ENCODE measurements around the gene ACTRT3. TPM values are rescaled to one million over a fixed set of nuclear protein-coding genes. Genes with fewer than 3 reads are reported as not detected.

ACTRT3 gene
- total and polyA plus RNA-seq, 2 of the 13 experiments (the other 11 are each of a cell fraction or from before 2014, with no cell fraction given), result 0.42 to 0.97 TPM

DNA sequence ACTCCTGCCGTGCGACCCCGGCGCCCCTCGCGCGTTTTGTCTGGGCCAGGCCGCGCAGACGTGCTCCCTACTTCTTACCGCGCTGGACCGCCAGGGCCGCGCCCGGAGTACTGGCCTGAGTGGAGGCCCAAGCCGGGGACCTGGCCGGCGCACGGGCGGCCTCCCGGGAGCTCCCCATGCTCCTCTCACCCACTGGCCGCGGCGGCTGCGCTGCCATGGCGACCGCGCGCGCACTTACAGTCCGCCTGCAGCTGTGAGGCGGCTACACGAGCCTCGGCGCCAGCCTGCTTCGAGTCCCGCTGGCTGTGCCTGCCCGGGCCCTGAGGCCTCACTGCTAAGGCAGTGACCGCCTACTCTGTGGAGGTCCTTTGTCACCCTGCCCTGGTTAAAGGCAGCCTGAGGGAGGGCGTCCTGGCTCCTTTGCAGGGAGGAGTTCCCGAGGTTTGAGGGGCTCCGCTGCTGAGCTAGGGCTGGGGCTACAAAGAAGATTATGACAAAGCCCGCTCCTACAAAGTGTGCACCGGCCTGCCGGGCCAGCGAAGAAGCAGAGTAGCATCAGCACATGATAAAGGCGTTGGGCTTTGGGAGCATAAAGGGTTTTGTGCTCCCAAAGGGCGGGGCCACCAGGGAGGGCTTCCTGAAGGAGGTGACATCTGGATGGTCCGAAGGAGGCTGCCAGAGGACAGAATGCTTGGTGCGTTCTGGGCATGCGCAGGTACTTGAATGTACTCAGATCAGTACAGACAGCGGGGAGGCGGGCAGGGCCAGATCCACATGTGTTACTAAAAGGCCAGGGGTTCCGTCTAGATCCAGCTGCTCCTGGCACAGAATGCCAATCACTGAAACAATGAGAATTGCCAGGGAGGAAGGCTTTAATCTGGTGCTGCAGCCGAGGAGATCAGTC lies 43.2 kb upstream of the ACTRT3 start, which contains the start of the genes LRRC34 and LRRIQ4 (continued):
- TF ChIP-seq, protein P1, sequence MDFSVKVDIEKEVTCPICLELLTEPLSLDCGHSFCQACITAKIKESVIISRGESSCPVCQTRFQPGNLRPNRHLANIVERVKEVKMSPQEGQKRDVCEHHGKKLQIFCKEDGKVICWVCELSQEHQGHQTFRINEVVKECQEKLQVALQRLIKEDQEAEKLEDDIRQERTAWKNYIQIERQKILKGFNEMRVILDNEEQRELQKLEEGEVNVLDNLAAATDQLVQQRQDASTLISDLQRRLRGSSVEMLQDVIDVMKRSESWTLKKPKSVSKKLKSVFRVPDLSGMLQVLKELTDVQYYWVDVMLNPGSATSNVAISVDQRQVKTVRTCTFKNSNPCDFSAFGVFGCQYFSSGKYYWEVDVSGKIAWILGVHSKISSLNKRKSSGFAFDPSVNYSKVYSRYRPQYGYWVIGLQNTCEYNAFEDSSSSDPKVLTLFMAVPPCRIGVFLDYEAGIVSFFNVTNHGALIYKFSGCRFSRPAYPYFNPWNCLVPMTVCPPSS (IDR thresholded peaks at IDR 0.05), result no peak
- TF ChIP-seq IRX3 (CRISPR knock-in tag; IDR thresholded peaks at IDR 0.05; ENCODE audit: borderline replicate concordance, low read depth), result no peak
- TF ChIP-seq TMF1 (CRISPR knock-in tag; IDR thresholded peaks at IDR 0.05; ENCODE audit: low read depth), result no peak
- TF ChIP-seq SRSF4 (IDR thresholded peaks at IDR 0.05; ENCODE audit: low read depth, low read length, poor library complexity, severe bottlenecking), result no peak
- TF ChIP-seq ZFP36L1 (CRISPR knock-in tag; IDR thresholded peaks at IDR 0.05), result no peak
- no peak for TF ChIP-seq MED8 (CRISPR knock-in tag; IDR thresholded peaks at IDR 0.05; ENCODE audit: insufficient replicate concordance)
- TF ChIP-seq TBX2 (CRISPR knock-in tag; IDR thresholded peaks at IDR 0.05; ENCODE audit: borderline replicate concordance), result no peak
- TF ChIP-seq, protein P2, sequence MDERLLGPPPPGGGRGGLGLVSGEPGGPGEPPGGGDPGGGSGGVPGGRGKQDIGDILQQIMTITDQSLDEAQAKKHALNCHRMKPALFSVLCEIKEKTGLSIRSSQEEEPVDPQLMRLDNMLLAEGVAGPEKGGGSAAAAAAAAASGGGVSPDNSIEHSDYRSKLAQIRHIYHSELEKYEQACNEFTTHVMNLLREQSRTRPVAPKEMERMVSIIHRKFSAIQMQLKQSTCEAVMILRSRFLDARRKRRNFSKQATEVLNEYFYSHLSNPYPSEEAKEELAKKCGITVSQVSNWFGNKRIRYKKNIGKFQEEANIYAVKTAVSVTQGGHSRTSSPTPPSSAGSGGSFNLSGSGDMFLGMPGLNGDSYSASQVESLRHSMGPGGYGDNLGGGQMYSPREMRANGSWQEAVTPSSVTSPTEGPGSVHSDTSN (CRISPR knock-in tag; IDR thresholded peaks at IDR 0.05), result no peak
- TF ChIP-seq RAD51 (IDR thresholded peaks at IDR 0.05; ENCODE audit: borderline replicate concordance), result no peak
- TF ChIP-seq, protein P3, sequence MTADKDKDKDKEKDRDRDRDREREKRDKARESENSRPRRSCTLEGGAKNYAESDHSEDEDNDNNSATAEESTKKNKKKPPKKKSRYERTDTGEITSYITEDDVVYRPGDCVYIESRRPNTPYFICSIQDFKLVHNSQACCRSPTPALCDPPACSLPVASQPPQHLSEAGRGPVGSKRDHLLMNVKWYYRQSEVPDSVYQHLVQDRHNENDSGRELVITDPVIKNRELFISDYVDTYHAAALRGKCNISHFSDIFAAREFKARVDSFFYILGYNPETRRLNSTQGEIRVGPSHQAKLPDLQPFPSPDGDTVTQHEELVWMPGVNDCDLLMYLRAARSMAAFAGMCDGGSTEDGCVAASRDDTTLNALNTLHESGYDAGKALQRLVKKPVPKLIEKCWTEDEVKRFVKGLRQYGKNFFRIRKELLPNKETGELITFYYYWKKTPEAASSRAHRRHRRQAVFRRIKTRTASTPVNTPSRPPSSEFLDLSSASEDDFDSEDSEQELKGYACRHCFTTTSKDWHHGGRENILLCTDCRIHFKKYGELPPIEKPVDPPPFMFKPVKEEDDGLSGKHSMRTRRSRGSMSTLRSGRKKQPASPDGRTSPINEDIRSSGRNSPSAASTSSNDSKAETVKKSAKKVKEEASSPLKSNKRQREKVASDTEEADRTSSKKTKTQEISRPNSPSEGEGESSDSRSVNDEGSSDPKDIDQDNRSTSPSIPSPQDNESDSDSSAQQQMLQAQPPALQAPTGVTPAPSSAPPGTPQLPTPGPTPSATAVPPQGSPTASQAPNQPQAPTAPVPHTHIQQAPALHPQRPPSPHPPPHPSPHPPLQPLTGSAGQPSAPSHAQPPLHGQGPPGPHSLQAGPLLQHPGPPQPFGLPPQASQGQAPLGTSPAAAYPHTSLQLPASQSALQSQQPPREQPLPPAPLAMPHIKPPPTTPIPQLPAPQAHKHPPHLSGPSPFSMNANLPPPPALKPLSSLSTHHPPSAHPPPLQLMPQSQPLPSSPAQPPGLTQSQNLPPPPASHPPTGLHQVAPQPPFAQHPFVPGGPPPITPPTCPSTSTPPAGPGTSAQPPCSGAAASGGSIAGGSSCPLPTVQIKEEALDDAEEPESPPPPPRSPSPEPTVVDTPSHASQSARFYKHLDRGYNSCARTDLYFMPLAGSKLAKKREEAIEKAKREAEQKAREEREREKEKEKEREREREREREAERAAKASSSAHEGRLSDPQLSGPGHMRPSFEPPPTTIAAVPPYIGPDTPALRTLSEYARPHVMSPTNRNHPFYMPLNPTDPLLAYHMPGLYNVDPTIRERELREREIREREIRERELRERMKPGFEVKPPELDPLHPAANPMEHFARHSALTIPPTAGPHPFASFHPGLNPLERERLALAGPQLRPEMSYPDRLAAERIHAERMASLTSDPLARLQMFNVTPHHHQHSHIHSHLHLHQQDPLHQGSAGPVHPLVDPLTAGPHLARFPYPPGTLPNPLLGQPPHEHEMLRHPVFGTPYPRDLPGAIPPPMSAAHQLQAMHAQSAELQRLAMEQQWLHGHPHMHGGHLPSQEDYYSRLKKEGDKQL (CRISPR knock-in tag; IDR thresholded peaks at IDR 0.05; ENCODE audit: low read depth), result no peak
- peak; percentile 62 for TF ChIP-seq RFX3 (CRISPR knock-in tag; IDR thresholded peaks at IDR 0.05)
- TF ChIP-seq FOXC1 (CRISPR knock-in tag; IDR thresholded peaks at IDR 0.05; ENCODE audit: borderline replicate concordance), result no peak
- no peak for TF ChIP-seq NAIF1 (CRISPR knock-in tag; IDR thresholded peaks at IDR 0.05; ENCODE audit: borderline replicate concordance)
- TF ChIP-seq, protein P4, sequence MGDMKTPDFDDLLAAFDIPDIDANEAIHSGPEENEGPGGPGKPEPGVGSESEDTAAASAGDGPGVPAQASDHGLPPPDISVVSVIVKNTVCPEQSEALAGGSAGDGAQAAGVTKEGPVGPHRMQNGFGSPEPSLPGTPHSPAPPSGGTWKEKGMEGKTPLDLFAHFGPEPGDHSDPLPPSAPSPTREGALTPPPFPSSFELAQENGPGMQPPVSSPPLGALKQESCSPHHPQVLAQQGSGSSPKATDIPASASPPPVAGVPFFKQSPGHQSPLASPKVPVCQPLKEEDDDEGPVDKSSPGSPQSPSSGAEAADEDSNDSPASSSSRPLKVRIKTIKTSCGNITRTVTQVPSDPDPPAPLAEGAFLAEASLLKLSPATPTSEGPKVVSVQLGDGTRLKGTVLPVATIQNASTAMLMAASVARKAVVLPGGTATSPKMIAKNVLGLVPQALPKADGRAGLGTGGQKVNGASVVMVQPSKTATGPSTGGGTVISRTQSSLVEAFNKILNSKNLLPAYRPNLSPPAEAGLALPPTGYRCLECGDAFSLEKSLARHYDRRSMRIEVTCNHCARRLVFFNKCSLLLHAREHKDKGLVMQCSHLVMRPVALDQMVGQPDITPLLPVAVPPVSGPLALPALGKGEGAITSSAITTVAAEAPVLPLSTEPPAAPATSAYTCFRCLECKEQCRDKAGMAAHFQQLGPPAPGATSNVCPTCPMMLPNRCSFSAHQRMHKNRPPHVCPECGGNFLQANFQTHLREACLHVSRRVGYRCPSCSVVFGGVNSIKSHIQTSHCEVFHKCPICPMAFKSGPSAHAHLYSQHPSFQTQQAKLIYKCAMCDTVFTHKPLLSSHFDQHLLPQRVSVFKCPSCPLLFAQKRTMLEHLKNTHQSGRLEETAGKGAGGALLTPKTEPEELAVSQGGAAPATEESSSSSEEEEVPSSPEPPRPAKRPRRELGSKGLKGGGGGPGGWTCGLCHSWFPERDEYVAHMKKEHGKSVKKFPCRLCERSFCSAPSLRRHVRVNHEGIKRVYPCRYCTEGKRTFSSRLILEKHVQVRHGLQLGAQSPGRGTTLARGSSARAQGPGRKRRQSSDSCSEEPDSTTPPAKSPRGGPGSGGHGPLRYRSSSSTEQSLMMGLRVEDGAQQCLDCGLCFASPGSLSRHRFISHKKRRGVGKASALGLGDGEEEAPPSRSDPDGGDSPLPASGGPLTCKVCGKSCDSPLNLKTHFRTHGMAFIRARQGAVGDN (CRISPR knock-in tag; IDR thresholded peaks at IDR 0.05), result peak; percentile 60
- 0 out of 2 replicates have a peak, but pooled peaks have one; percentile 29 for TF ChIP-seq ZNF776 (CRISPR knock-in tag; IDR thresholded peaks at IDR 0.05)
- no peak for TF ChIP-seq ZNF20 (CRISPR knock-in tag; IDR thresholded peaks at IDR 0.05)
